Upper lobe of right lung (tissue), 1 donor: Measurements from ENCODE around the gene ZNF655. TPM values are rescaled to one million over a fixed set of nuclear protein-coding genes. Genes with fewer than 3 reads are reported as not detected.
A peak's percentile ranks its signal among the peaks of the same experiment; 100 is the strongest.
"Not testable (repeated sequence)": the region's sequence is repeated elsewhere in the genome, so short reads cannot be mapped to it uniquely, and the experiment has no call there.

ENCODE experiments used
- ATAC-seq: fragments of 200-7000 bp; cut with Tn5 transposase; one replicate; pipeline ENCODE4 v1.9.1; 2020; ENCODE audit warnings: mild to moderate bottlenecking, moderate library complexity
- DNase-seq: peaks from one replicate; pipeline ENCODE4 v3.0.0-alpha.2; 2020
- H3K27ac ChIP-seq: fragments of 200-600 bp; one replicate; pipeline ENCODE4 v1.8.0; 2022
- H3K27me3 ChIP-seq: fragments of 200-600 bp; one replicate; pipeline ENCODE4 v1.8.0; 2022; ENCODE audit warnings: mild to moderate bottlenecking
- H3K36me3 ChIP-seq: fragments of 200-600 bp; one replicate; pipeline ENCODE4 v1.8.0; 2022
- H3K4me1 ChIP-seq: fragments of 200-600 bp; one replicate; pipeline ENCODE4 v1.8.0; 2022
- H3K4me3 ChIP-seq: fragments of 200-600 bp; one replicate; pipeline ENCODE4 v1.8.0; 2022; ENCODE audit warnings: mild to moderate bottlenecking
- H3K9me3 ChIP-seq: fragments of 200-600 bp; one replicate; pipeline ENCODE4 v1.8.0; 2022
- intact Hi-C: fragments of 100-400 bp; cut with DNase I; formaldehyde crosslinking; loops from one replicate; pipeline ENCODE4 v1.11.0; 2022
- total RNA-seq: library from RNA; stranded (reverse); fragmentation: NEBNext Ultra II Directional; extraction: Animal tissue kit (Norgen Biotek cat#: 25700); gene quantifications from one replicate; pipeline ENCODE4 v1.2.1, GENCODE V29; 2021
- TF ChIP-seq, protein P1 (sequence below): fragments of 200-600 bp; IDR thresholded peaks from one replicate; pipeline ENCODE4 v1.8.0; 2022; ENCODE audit warnings: antibody characterized with exemption
- donor health status: DM: no; HTN: yes; CAD: no; lungs with severe emphysema.

ZNF655 gene
- total RNA-seq, 1 donor from 2014 or later, result 63.1 TPM

DNA sequence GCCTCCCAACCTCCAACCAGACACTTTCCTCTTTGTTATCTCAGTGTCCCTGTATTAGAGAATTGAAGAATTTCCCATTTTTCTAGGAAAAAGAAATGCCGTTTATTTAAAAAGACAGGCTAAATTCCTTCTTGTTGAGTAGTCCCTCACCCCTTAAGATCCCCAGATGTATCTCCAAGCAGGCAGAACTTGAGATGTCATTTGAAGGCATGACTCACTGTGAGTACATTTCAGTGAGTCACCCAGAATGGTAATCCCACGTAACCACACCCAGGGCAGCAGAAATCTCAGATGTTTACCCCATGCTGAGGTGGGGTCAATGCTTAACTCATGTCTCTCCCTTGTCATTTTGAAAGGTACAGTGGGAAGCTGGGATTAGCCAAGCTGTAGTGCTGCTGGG lies 4.4 kb downstream of the ZNF655 start:
- ATAC-seq, result no peak
- H3K27ac ChIP-seq, result no peak overlapping the region
- TF ChIP-seq, protein P1, sequence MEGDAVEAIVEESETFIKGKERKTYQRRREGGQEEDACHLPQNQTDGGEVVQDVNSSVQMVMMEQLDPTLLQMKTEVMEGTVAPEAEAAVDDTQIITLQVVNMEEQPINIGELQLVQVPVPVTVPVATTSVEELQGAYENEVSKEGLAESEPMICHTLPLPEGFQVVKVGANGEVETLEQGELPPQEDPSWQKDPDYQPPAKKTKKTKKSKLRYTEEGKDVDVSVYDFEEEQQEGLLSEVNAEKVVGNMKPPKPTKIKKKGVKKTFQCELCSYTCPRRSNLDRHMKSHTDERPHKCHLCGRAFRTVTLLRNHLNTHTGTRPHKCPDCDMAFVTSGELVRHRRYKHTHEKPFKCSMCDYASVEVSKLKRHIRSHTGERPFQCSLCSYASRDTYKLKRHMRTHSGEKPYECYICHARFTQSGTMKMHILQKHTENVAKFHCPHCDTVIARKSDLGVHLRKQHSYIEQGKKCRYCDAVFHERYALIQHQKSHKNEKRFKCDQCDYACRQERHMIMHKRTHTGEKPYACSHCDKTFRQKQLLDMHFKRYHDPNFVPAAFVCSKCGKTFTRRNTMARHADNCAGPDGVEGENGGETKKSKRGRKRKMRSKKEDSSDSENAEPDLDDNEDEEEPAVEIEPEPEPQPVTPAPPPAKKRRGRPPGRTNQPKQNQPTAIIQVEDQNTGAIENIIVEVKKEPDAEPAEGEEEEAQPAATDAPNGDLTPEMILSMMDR, result no peak
- no peak overlapping the region for H3K4me3 ChIP-seq
- peaks cover 75% of the 10 kb centered on the region for H3K36me3 ChIP-seq
- no peak for DNase-seq
- intact Hi-C loops, result no loop called here
- peaks cover 17% of the 10 kb centered on the region for H3K4me1 ChIP-seq
- no peaks in the 10 kb centered on the region for H3K27me3 ChIP-seq
- no peaks in the 10 kb centered on the region for H3K9me3 ChIP-seq

DNA sequence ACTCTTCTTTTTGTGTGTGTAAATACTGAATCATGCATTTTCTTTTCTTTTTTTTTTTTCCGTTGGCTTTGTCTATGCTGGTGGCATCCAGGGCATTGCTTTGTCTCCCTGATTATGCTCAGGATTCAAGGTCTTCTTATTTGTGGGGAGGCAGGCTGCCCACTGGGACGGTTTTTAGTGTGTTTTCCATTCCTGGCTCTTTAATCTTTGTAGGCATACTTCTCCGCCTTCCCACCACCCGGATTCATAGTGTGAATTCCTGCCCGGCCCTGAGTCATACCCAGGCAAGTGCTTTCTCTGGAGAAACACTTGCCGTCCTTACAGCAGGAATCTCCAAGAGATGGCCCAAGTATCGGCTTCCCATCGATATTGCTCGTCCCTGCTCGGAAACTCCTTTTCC lies 5.2 kb downstream of the ZNF655 start:
- Histone ChIP-seq H3K27me3 (no peaks in the 10 kb centered on the region), H3K4me3 (no peak overlapping the region), H3K4me1 (peaks cover 17% of the 10 kb centered on the region), H3K9me3 (no peaks in the 10 kb centered on the region), H3K36me3 (peaks cover 77% of the 10 kb centered on the region), H3K27ac (no peak overlapping the region)
- DNase-seq, result no peak
- no peak for ATAC-seq
- TF ChIP-seq, protein P1, result no peak
- intact Hi-C loops, result no loop called here

DNA sequence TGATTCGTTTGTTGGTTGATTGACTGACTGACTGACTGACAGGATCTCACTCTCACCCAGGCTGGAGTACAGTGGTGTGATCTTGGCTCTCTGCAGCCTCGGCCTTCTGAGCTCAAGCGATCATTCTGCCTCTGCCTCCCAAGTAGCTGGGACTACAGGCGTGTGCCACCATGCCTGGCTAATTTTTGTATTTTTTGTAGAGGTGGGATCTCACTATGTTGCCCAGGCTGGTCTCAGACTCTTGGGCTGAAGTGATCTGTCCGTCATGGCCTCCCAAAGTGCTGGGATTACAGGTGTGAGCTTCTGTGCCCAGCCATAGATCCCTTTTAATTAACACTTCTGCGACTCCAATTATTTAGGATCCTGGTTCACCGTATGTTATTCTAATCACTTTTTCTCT lies 10.3 kb downstream of the ZNF655 start:
- ATAC-seq, DNase-seq, H3K27me3 ChIP-seq, H3K4me3 ChIP-seq, H3K27ac ChIP-seq, H3K9me3 ChIP-seq, intact Hi-C loops, H3K4me1 ChIP-seq: not testable (repeated sequence)
- H3K36me3 ChIP-seq, result peaks cover 88% of the 10 kb centered on the region

DNA sequence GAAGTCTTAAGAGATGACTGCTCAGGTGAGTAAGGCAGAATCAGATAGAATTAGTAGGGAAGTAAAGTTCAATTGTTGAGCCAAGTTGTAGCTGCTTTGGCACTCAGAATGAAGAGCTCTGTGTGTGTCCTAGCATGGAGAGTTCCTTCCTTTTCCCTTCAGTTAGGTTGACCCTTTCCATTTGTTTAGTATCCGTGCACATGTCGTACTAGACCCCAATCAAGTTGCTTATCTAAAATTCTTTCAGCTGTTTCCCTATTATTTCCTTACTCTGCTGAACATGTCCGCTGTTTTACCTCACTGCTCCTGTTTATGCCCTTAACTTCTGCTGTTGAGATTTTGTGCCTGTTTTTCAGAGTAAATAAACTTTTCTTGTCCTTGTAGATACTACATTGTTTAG lies 13.3 kb downstream of the ZNF655 start:
- H3K27me3 ChIP-seq, result no peaks in the 10 kb centered on the region
- no peaks in the 10 kb centered on the region for H3K4me1 ChIP-seq
- DNase-seq (no peak), ATAC-seq (no peak)
- peaks cover 63% of the 10 kb centered on the region for H3K36me3 ChIP-seq
- intact Hi-C loops, result no loop called here
- H3K4me3 ChIP-seq, result no peak overlapping the region
- peak overlapping the region; percentile 27 for H3K27ac ChIP-seq
- no peaks in the 10 kb centered on the region for H3K9me3 ChIP-seq
- TF ChIP-seq, protein P1, result no peak

DNA sequence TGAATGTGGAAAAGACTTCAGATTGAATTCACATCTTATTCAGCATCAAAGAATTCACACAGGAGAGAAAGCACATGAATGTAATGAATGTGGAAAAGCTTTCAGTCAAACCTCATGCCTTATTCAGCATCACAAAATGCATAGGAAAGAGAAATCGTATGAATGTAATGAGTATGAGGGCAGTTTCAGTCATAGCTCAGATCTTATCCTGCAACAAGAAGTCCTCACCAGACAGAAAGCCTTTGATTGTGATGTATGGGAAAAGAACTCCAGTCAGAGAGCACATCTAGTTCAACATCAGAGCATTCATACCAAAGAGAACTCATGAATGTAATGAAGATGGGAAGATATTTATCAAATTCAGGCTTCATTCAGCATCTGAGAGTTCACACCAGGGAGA lies 14.8 kb downstream of the ZNF655 start:
- no peak for ATAC-seq
- Histone ChIP-seq H3K9me3 (no peaks in the 10 kb centered on the region), H3K4me3 (no peak overlapping the region), H3K27me3 (no peaks in the 10 kb centered on the region), H3K4me1 (no peaks in the 10 kb centered on the region), H3K27ac (no peak overlapping the region), H3K36me3 (peaks cover 55% of the 10 kb centered on the region)
- TF ChIP-seq, protein P1, result no peak
- intact Hi-C loops, result no loop called here
- no peak for DNase-seq

DNA sequence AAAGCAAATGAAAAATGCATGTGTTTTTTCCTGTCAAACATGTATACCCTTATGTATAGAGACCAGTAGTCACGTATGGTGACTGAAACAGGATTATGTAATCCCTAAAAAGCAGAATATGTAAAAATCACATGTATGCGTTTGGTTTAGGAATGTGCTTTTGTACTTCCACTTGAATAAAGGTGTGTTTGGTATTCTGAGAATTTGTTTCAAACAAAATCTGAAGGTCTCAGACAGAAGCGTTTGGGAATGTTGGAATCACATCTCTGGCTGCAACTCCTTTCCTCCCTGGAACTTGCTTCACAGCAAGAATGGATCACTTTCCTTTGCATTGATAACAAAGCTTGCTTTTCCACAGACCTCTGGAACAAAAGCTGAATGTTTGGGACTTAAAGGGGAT lies 17.8 kb downstream of the ZNF655 start:
- no peak for DNase-seq
- no peak overlapping the region for H3K4me3 ChIP-seq
- H3K9me3 ChIP-seq, result no peaks in the 10 kb centered on the region
- TF ChIP-seq, protein P1, result no peak
- H3K27me3 ChIP-seq, result no peaks in the 10 kb centered on the region
- no peak for ATAC-seq
- H3K4me1 ChIP-seq, result peaks cover 7% of the 10 kb centered on the region
- H3K36me3 ChIP-seq, result peaks cover 29% of the 10 kb centered on the region
- peak overlapping the region; percentile 30 for H3K27ac ChIP-seq
- intact Hi-C loops, result no loop called here
